ENCODE data around the gene GLB1L2. TPM values are rescaled to one million over a fixed set of nuclear protein-coding genes. Genes with fewer than 3 reads are reported as not detected.

GLB1L2 gene
- polyA plus RNA-seq, 1 of the 3 experiments (the other 2 are of a cell fraction) = 3.4 TPM

DNA sequence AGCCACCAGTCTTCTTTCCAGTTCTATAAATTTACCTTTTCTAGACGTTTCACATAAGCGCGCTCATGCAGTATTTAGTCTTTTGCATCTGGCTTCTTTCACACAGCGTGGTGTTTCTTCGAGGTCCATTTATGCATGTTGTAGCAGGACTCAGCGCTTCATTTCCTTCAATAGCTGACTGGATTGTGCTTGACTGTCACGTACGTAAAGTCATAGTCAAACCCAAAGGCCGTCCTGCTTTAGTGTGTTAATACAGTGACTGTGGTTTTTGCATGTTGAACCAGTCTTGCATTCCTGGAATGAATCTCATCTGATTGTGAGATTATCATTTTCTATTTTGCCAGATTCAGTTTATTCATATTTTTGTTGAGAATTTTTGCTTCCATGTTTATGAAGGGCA, 37.1 kb upstream of the GLB1L2 start:
- WGBS (ENCODE audit: low lambda C conversion rate) = 52% methylated on average over 9 of the region's 9 CpGs
- CTCF ChIA-PET = no interaction called here
- Histone ChIP-seq H3K9me2 (no peaks in the 10 kb centered on the region), H3K79me2 (ENCODE audit: insufficient read depth) (no peaks in the 10 kb centered on the region), H3K27ac (ENCODE audit: low read depth in 2 of 2, low read length in 1 of 2) (no peak overlapping the region), H3F3A (replicated peaks; ENCODE audit: insufficient read depth) (no peaks in the 10 kb centered on the region), H2AFZ (ENCODE audit: low read depth) (no peak overlapping the region), H3K9me3 (no peaks in the 10 kb centered on the region), H4K20me1 (ENCODE audit: insufficient read depth) (no peaks in the 10 kb centered on the region), H3K4me3 (ENCODE audit: low read depth in 2 of 2, low read length in 1 of 2) (no peak overlapping the region), H3K36me3 (replicated peaks in 1 of 2; ENCODE audit: control insufficient read depth in 1 of 2, insufficient read depth in 2 of 2, low read length in 1 of 2) (no peaks in the 10 kb centered on the region), H3K27me3 (ENCODE audit: insufficient read depth) (no peaks in the 10 kb centered on the region), H3K4me1 (ENCODE audit: control insufficient read depth in 1 of 2, insufficient read depth in 2 of 2, low read depth in 1 of 2, low read length in 1 of 2) (peaks cover 0 to 2% of the 10 kb centered on the region in 2 experiments; a peak in 2 of 4 replicates), H3K4me2 (no peak overlapping the region), H3K9ac (no peak overlapping the region)
- POLR2A ChIA-PET = no interaction called here
- TF ChIP-seq, protein P1, sequence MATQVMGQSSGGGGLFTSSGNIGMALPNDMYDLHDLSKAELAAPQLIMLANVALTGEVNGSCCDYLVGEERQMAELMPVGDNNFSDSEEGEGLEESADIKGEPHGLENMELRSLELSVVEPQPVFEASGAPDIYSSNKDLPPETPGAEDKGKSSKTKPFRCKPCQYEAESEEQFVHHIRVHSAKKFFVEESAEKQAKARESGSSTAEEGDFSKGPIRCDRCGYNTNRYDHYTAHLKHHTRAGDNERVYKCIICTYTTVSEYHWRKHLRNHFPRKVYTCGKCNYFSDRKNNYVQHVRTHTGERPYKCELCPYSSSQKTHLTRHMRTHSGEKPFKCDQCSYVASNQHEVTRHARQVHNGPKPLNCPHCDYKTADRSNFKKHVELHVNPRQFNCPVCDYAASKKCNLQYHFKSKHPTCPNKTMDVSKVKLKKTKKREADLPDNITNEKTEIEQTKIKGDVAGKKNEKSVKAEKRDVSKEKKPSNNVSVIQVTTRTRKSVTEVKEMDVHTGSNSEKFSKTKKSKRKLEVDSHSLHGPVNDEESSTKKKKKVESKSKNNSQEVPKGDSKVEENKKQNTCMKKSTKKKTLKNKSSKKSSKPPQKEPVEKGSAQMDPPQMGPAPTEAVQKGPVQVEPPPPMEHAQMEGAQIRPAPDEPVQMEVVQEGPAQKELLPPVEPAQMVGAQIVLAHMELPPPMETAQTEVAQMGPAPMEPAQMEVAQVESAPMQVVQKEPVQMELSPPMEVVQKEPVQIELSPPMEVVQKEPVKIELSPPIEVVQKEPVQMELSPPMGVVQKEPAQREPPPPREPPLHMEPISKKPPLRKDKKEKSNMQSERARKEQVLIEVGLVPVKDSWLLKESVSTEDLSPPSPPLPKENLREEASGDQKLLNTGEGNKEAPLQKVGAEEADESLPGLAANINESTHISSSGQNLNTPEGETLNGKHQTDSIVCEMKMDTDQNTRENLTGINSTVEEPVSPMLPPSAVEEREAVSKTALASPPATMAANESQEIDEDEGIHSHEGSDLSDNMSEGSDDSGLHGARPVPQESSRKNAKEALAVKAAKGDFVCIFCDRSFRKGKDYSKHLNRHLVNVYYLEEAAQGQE (IDR thresholded peaks at IDR 0.05; ENCODE audit: low read depth, low read length) = no peak
- no peak for TF ChIP-seq MEF2A (IDR thresholded peaks at IDR 0.05; ENCODE audit: borderline replicate concordance, low read depth)
- TF ChIP-seq, protein P2, sequence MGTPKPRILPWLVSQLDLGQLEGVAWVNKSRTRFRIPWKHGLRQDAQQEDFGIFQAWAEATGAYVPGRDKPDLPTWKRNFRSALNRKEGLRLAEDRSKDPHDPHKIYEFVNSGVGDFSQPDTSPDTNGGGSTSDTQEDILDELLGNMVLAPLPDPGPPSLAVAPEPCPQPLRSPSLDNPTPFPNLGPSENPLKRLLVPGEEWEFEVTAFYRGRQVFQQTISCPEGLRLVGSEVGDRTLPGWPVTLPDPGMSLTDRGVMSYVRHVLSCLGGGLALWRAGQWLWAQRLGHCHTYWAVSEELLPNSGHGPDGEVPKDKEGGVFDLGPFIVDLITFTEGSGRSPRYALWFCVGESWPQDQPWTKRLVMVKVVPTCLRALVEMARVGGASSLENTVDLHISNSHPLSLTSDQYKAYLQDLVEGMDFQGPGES (IDR thresholded peaks at IDR 0.05; ENCODE audit: low read depth, low read length) = no peak
- TF ChIP-seq SIN3A (IDR thresholded peaks at IDR 0.05; ENCODE audit: borderline replicate concordance, low read depth, low read length) = no peak
- TF ChIP-seq ELF1 (IDR thresholded peaks at IDR 0.05) = no peak
- TF ChIP-seq RFX5 (IDR thresholded peaks at IDR 0.05; ENCODE audit: low read length) = no peak
- TF ChIP-seq EP300 (IDR thresholded peaks at IDR 0.05; ENCODE audit: borderline replicate concordance in 1 of 2, low read depth in 1 of 2, low read length in 1 of 2) = no peak
- no peak for TF ChIP-seq EZH2phosphoT487 (IDR thresholded peaks at IDR 0.05; ENCODE audit: borderline replicate concordance, low read depth)
- TF ChIP-seq, protein P3, sequence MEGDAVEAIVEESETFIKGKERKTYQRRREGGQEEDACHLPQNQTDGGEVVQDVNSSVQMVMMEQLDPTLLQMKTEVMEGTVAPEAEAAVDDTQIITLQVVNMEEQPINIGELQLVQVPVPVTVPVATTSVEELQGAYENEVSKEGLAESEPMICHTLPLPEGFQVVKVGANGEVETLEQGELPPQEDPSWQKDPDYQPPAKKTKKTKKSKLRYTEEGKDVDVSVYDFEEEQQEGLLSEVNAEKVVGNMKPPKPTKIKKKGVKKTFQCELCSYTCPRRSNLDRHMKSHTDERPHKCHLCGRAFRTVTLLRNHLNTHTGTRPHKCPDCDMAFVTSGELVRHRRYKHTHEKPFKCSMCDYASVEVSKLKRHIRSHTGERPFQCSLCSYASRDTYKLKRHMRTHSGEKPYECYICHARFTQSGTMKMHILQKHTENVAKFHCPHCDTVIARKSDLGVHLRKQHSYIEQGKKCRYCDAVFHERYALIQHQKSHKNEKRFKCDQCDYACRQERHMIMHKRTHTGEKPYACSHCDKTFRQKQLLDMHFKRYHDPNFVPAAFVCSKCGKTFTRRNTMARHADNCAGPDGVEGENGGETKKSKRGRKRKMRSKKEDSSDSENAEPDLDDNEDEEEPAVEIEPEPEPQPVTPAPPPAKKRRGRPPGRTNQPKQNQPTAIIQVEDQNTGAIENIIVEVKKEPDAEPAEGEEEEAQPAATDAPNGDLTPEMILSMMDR (IDR thresholded peaks at IDR 0.05) = no peak
- no peak for TF ChIP-seq JUND (IDR thresholded peaks at IDR 0.05)
- no peak for TF ChIP-seq CHD2 (IDR thresholded peaks at IDR 0.05; ENCODE audit: low read length, partially characterized antibody)
- TF ChIP-seq YY1 (IDR thresholded peaks at IDR 0.05; ENCODE audit: low read depth) = no peak
- TF ChIP-seq FOSL2 (IDR thresholded peaks at IDR 0.05; ENCODE audit: borderline replicate concordance, low read depth) = no peak
- TF ChIP-seq, protein P4, sequence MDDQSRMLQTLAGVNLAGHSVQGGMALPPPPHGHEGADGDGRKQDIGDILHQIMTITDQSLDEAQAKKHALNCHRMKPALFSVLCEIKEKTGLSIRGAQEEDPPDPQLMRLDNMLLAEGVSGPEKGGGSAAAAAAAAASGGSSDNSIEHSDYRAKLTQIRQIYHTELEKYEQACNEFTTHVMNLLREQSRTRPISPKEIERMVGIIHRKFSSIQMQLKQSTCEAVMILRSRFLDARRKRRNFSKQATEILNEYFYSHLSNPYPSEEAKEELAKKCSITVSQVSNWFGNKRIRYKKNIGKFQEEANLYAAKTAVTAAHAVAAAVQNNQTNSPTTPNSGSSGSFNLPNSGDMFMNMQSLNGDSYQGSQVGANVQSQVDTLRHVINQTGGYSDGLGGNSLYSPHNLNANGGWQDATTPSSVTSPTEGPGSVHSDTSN (IDR thresholded peaks at IDR 0.05) = no peak
- no peak for TF ChIP-seq POLR2AphosphoS5 (IDR thresholded peaks at IDR 0.05; ENCODE audit: low read depth, low read length)
- TF ChIP-seq SMC3 (IDR thresholded peaks at IDR 0.05; ENCODE audit: low read depth, low read length) = no peak
- no peak for TF ChIP-seq MXI1 (IDR thresholded peaks at IDR 0.05; ENCODE audit: low read depth, low read length)
- no peak for DNase-seq
